Measurements from ENCODE around the gene PTPN18.

The PTPN18 gene

DNA sequence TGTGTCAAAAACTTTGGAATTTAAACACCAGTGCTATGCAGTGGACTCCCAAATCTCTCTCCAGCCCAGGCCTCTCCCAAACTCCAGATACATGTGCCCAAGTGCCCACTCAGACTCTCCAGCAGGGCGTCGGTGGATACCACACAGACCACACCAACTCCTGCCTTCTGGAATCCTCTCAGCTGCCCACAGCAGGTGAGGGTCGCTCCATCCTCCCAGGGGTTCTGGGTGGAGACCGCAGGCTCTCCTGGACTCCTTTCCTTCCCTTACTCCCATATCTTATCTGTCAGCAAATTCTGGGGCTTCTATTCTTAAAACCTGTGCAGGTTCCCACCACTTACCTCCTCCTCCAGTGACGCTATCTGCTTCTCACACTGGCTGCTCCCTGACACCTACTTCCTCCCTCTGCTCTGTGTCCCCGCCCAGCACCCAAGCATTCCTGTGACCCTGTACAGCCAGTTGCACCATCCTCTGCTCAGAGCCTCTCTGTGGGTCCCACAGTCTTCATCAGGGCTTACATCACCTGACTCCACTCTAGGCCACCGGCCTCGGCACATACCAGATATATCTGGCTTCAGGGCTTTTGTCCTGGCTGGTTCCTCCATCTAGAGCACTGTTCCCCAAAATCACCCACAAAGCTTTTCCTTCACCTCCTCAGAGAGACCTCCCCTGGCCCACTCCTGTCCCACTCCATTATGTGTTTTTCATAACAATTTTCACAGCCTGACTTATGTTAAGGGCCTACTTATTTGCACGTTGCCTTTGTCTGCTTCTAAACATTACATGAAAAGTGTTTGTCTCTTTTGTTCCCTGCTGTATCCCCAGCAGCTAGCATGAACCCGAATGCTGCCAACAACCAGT, 15.7 kb upstream of the PTPN18 start:
- DNase-seq (ENCODE audit: low read depth): no peak

DNA sequence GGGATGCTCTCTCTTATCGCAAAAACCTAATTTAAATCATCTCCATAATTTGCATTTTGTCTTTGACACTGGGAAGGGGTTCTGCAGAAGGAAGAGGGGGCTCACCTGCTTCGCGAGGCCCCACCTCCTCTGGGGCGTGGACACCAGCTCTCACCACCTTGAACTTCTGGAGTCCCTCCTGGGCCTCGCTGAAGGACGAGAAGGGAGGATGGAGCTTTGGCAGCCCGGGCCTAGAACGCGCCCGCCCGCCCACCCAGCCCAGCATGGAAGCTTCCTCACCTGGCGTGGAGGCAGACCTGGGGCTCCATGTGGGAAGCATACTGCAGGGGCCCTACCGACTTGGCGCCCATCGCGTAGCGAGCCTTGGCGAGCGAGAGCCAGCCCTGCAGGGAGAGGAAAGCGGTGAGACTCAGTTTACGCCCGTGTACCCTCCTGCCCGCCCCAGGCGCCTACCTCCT, 14.3 kb upstream of the PTPN18 start:
- no peak for DNase-seq (ENCODE audit: low read depth)

DNA sequence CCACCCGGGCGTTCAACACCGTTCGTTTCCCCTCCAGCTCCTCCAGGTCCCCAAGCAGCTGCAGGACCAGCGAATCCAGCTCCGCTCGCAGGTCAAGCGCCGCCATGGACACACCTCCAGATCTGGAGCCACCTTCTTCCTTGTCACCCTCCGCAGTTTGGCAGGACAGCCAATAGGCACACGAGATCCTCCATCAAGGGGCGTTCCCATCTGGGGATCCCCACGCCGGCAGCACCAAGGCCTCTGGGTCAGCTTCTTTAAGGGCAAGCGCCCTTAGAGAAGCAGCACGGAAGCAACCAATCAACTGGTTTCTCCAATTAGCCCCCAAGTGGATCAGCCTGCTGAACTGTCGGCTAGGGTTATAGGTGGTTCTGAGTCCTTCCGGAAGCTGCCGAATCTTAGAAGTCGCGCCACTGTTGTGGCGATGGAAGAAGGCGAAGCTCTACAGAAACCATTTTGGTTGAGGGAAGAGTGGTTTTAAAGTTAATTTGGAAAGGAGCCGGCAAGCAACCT, 13.8 kb upstream of the PTPN18 start:
- DNase-seq (ENCODE audit: low read depth): peak; percentile 92

DNA sequence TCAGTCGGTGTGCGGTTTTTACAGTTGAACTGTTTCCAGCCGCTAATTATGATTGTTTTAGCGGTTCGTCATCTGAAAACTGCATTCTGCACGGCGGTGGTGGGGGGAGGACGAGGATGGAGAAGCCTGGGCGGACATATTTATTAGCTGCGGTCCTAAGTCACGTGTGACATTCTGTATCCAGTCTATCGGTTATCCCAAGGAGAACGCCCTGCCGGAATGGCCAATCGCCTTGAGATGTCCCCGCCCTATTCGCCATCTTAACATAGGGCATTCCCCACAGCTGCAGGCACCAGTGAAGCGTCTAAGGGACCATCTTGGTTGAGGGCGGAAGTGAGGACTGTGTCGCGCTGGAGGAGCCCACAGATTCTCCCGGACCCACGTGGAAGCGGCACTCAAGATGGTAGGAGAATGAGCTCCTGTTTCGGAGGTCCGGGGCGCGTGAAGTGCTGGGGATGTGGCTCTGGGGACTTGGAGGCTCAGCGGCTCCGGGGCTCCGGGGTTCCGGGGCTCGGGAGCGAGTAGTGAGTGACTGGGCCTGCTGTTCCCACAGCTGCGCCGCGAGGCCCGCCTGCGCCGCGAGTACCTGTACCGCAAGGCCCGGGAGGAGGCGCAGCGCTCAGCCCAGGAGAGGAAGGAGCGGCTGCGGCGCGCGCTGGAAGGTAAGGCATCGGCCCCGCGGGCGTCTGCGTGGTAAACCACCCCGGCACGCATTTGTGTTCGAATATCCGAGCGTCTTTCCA, 13.2 kb upstream of the PTPN18 start, which contains the start of gene IMP4:
Gene IMP4 (plus strand): TSS at position 365 of the 743 bp plus-strand sequence. CDS start 36 bp downstream, at position 401.
- DNase-seq (ENCODE audit: low read depth): peak; percentile 100

DNA sequence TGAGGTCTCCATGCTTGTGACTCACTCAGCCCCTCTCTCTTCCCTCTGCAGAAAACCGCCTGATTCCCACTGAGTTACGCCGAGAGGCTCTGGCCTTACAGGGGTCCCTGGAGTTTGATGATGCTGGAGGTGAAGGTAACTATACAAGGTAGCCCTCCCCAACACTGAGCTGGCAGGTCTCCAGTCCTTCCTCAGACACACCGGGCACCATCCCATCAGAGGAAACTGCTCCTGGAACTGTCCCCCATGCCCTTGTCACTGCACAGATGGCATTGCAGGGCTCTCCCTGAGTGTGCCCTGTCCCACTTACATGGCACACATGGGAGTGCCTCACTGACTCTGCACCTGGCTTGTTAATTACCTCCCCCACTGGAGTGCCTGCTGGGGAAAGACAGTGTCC, 11.3 kb upstream of the PTPN18 start:
- DNase-seq (ENCODE audit: low read depth): no peak

DNA sequence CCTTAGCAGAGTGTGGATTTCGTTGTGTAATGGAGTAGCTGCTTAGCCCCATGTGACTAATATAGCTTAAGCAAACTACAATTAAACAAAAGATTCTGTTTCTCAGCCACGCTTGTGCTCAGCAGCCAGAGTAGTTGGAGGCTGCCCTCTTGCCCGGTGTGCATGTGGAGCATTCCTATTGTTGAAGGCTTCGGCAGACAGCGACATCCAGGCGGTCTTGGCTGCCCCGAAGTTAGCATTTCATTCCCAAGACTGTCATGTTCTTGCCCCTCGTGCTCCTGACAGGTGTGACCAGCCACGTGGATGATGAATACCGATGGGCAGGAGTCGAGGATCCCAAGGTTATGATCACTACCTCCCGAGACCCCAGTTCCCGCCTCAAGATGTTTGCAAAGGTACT, 10.8 kb upstream of the PTPN18 start:
- no peak for DNase-seq (ENCODE audit: low read depth)

DNA sequence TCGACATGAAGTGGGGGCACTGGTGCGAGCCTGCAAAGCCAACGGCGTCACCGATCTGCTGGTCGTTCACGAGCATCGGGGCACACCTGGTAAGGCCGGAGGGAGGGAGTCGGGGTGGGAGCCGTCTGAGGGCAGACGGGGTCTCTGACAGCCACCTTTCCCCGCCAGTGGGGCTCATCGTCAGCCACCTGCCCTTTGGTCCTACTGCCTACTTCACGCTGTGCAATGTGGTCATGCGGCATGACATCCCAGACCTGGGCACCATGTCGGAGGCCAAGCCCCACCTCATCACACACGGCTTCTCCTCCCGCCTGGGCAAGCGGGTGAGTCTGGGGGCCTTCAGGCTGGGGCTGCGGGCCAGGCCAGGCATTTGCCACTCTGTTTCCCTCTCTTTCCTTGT, 10.2 kb upstream of the PTPN18 start:
- DNase-seq (ENCODE audit: low read depth): no peak

DNA sequence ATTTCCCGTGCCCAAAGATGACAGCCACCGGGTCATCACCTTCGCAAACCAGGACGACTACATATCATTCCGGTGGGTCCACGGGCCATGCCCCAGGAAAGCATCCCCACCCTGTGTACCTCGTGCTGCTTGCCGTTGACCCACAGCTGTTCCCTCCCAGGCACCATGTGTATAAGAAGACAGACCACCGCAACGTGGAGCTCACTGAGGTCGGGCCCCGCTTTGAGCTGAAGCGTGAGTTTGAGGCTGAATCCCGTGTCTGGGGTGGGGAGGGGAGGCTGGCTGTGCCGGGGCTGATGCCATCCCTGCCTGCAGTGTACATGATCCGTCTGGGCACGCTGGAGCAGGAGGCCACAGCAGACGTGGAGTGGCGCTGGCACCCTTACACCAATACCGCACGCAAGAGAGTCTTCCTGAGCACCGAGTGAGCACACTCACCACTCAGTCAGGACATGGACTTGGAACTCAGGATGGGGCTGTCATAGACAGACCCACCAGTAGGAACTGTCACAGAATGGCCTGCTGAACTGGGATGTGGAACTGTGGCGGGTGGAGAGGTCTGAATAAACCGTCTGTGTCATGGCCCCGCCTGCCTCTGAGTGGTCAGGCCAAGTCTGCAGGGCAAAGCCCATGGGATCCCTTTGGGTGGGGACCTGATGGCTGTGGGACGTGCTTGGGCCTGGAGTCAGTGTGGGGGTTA, 9.7 kb upstream of the PTPN18 start:
- no peak for DNase-seq (ENCODE audit: low read depth)

DNA sequence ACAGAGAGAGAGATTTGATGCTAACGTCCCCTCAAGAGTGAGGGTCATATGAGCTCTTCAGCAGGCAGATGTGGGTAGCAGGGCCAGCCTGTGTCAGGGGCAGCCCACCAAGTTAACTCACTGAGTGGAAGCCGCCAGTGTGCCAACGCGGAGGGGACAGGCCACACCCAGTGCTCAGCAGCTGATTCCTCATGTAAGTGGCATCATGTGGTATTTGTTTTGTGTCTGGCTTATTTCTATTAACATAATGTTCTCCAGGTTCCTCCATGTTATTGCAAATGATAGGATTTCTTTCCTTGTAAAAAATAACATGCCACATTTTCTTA, 9.2 kb upstream of the PTPN18 start:
- DNase-seq (ENCODE audit: low read depth): no peak

DNA sequence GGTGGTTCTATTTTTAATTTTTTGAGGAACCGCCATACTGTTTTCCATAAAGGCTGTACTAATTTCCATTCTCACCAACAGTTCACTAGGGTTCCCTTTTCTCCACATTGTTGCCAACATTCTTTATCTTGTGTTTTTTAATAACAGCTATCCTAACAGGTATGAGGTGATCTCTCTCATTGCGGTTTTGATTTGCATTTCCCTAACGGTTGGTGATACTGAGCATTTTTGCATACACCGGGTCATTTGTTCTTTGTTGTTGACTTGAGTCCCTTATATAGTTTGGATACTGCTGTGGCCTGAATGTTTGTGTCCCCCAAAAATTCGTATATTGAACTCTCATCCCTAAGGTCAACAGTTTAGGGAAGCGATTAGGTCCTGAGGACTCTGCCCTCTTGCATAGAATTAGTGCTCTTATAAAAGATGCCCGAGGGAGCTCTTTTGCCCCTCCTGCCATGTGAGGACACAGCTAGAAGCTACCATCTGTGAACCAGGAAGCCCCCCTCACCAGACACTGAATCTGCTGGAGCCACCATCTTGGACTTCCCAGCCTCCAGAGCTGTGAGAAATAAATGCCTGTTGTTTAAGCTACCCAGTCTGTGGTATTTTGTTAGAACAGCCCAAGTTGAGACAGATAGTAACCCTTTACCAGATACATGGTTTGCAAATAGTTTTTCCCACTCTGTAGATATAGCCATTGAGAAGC, 8.5 kb upstream of the PTPN18 start:
- no peak for DNase-seq (ENCODE audit: low read depth)

DNA sequence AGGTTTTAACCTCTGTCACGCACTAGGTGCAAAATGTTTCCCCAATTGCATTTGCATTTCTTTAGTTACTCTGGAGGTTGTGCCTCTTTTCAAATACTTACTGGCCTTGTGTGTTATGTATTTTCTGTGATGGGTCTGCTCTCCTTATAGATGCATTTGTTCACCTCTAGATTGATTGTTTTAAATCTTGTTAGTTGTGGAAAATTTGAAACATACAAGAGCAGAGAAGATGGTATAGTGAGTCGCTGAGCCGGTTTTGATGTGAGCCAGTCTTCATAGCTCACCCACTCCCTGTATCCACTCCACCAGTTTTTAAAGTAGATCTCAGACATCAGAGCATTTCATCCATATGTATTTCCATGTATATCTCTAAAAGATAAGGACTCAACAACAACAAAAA, 6.7 kb upstream of the PTPN18 start:
- DNase-seq (ENCODE audit: low read depth): no peak

DNA sequence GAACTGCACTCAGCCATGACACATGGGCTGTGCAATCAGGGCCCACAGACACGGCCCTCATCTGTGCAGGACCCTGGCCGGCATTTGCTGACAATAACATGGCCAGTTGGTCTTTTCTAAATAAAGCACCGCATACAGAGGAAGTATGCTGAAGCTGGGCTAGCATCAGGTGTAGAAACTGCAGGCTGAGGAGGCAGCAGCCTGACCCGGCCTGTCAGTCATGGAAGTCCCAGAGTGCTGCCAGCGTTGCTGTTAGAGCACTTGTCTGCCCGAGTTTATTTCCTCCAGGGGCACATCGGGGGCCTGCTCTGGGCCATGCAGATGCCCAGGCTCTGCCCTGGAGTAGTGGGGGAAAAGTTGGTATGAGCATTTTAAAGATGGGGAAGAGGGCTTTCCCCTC, 4.1 kb upstream of the PTPN18 start:
- no peak for DNase-seq (ENCODE audit: low read depth)

DNA sequence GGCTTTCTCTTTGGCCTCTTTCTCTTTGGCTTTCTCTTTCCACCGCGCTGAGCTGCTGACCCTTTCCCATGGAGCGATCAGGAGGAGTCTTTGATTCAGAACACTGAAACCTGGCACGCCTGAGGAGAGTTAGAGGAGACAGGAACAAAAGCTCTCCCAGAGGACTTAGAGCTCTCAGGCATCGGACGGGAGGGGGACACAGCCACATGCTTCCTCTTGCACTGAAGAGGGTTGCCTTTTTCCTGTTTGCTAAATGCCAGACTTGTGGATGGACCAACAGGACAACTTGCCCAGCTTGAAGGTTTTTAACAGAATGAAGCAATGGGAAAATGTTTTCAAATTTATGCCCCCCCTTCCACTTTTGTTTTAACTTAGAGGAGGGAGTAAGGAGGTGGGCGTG, 3.6 kb upstream of the PTPN18 start:
- DNase-seq (ENCODE audit: low read depth): no peak

DNA sequence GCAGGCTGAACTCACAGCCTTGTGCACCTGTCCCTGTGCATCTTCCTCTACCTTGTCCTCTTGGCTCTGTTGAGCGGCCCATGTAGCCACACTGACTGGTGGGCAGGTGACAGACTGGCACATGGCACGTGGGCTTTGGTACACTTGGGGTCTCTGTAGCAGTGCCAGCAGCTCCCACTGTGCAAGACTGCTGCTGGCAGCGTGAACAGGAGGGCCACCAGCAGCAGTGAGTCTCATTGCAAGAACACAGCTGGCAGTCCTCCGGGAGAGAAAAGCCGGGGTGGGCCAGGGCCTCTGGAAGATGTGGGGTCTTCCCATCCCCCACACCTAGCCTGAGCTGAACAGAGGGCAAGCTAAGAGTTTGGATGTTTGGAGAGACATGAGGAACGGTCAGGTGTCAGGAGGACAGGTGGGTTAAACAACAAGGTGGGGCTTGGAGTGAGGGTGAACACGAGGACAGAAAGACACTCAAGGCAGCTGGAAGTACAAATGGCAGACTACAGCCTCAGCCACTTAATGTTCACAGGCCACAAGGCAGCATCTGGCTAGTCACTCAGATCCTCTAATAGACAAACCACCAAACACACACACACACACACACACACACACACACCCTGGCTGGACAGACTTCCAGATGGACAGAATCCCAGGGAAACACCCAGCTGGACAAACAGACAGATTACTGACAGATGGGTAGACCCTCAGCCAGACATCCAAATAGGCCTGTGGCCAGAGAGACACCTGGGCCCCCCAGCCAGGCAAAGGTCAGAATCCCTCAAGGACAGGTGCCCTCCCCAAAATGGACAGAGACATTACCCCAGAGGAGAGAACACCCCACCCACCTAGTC, 2.3 kb upstream of the PTPN18 start:
- DNase-seq (ENCODE audit: low read depth): no peak

DNA sequence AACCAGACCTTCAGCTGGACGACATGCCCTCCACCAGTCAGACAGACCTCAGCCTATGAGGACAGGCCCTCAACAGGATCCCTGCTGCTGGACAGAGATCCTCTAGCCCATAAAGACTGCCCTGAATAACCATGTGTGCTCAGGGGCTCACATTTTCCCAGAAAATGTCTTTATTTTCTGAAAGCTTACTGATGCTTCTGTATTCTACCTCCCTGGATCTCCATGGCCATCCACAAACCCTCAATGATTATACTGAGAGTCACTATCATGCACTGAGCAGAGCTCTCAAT, 1.8 kb upstream of the PTPN18 start:
- no peak for DNase-seq (ENCODE audit: low read depth)

DNA sequence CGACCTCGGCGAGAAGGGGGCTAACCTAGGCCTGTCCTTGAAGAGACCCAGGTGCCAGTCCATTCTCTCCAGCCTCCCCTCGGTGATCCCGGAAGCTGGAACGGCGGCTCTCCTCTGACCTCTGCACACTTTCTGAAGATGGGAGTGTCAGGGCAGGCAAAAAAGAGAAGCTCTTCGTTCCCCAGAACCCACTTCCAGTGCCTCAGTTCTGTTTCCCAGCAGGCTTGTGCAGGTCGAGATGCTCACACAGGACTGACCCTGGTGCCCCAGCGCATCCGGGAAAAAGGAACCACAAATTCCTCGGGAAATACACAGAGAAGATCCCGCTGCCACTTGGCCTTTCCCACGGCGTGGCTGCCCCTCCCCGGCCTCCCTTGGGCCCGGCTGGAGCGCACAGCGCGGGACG, 681 bp upstream of the PTPN18 start:
- no peak for DNase-seq (ENCODE audit: low read depth)

DNA sequence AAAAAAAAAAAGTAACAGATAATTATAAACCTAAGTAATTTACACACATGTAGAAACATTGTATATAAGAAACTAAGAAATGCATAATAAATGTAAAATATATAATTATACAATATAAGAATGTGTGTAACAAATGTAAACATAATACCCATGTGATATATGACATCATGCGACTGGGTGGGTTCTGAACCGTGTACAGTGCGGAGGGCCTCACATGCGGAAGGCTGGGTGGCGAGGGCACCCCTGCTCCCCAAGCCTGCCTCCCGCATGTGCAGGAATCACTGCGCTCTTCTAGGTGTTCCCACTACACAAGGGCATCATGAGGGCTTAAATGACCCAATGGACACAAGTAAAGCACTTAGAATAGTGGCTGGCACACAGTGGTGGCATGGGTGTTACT, 2.0 kb downstream of the PTPN18 start:
- DNase-seq (ENCODE audit: low read depth): no peak

DNA sequence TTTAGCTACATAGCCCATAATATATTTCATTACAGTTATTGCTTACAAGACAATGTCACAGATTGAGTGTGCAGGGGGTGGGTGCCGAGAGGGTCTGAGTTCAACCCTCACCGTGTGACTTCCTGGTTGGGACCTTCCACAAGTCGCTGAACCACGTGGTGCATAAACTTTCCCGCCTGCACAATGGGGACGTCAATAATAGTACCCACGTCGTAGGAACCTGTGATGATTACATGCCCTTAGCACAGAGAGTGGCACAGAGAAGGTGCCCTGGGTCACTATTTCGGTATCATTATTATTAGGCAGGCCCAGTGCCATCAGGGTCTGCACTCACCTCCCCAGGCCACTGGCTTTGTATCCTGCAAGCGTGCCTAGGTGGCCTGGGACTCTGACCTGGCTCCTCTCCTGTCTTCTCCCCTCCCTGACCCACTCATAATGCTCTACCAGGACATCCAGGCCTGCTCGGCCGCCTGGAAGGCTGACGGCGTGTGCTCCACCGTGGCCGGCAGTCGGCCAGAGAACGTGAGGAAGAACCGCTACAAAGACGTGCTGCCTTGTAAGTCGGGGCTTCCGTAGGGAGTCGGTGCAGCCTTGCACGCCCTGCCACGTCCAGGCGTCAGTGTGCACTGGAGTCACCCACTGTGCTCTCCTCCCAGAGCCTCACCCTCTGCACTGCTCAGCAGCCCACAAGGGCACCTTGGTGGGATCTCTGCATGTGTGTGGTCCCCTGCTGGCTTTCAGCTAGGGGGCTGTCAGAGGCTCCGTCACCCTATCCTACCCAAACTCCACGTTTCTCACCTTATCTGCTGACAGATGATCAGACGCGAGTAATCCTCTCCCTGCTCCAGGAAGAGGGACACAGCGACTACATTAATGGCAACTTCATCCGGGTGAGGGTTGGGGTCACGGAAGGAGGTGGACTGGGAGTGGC, 2.8 kb downstream of the PTPN18 start:
- DNase-seq (ENCODE audit: low read depth): no peak

DNA sequence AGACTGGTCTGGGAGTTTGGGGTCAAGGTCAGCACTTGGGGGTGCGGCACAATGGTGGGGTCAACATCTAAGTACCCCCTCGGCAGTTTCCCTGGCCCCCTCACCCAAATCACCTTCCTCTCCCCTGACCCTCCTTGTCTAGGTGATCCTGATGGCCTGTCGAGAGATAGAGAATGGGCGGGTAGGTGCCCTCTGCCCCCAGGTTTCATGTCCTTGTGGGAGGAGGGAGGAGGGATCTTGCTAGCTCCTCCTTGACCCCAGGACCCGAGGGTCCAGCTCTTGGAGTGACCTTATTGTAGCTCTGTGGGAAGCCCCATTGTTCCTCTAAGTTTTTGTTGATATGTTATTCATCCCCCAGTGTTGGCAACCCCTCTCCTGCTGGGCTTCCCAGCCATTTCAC, 3.6 kb downstream of the PTPN18 start:
- DNase-seq (ENCODE audit: low read depth): no peak

DNA sequence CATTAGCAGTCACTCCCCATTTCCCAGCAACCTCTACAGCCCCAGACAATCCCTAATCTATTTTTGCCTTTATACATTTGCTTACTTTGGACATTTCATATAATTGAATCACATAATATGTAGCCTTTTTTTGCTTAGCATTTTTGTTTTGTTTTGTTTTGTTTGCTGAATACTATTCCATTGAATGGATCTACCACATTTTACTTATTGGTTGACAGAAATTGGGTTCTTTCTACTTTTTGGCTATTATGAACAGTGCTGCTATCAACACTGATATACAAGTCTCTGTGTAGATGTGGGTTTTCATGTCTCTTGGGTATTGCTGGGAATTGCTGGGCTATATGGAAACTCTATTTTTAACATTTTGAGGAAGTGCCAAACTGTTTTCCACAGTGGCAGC, 7.6 kb downstream of the PTPN18 start:
- DNase-seq (ENCODE audit: low read depth): no peak

Measured in stromal cell of bone marrow (primary cell).